Measurements from ENCODE around the gene CPXM1.
A peak's percentile ranks its signal among the peaks of the same experiment; 100 is the strongest.
"Not testable (repeated sequence)": the region's sequence is repeated elsewhere in the genome, so short reads cannot be mapped to it uniquely, and the experiment has no call there.

The CPXM1 gene

DNA sequence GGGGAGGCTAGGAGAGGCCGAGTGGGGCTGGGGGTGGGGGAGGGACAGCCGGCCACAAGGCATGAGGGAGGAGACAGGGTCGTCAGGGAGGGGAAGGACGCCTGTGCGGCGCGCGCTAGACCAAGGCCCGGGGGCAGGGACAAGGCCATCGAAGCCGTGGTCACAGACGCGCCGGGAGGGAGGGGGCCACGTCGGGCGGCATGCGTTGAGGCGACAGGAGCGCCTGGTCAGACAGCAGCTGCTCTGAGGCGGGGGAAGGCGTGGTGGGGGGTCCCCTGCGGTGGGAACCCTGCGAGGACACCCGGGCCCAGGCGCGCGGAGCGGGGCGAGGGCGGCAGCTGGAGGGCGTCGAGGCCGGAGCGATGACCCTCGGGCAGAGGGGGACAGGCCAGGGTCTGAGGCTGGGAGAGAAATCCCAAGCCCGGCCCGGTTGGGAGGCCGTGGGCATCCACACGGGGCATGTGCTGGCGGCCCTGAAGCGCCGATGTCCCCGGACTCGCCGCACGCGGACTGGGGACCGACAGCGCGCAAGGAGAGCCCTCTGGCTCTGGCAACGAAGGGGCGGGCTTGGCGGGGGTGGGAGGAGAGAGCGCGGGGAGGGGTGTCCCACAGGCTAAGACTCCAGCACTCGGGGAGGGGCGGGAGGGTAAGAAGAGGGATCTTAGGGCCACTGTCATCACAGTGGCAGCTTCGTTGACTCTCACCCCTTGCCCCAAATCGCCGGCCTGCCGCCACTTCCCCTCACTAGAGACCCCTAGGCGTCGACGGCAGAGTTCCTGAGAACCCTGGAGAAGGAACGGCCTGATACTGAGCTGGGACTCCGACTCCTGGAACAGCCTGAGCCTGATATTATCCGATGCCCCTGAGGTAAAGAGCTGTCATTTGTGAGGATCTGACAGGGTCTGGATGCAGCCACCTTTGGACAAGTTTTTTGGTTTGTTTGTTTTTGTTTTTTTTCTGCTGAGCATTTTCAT, 20.8 kb upstream of the CPXM1 start:
- DNase-seq = peak; percentile 35

DNA sequence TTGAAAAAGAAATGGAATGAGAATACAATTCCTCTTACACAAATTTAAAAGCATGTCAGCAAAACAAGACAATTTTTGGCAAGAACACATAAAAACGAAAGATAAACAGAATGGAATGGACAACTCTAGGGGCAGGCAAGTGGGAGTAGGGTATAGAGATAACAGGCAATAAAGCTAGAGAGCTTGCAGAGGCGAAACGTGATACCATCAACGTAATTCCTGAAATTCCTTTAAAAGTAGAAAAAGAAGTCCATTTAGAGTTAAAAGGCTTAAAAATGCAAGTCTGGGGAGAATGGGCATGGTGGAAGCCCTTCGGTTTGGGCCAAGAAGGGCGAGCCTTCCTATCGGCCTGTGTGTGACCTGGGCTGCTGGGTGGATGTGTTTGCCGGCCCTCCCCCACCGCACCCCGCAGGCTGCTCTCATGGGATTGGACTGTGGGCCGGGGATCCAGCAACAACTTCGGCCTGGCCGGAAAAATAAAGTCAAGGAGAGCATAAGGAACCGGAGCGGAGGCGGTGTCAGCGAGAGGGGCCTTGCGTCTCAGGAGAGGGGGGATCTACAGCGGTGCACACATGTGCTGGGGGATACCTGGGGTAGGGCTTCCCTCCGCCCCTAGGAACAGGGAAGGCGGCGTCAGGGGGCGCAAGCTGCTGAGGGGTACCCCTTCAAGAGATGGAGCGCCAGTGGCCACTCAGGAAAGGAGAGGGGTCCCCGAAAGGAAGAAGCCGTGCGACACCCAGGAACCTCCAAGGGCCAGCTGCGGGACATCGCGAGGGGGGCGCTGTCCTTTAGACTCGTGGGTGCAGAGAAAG, 19.9 kb upstream of the CPXM1 start:
- DNase-seq = peak; percentile 28

DNA sequence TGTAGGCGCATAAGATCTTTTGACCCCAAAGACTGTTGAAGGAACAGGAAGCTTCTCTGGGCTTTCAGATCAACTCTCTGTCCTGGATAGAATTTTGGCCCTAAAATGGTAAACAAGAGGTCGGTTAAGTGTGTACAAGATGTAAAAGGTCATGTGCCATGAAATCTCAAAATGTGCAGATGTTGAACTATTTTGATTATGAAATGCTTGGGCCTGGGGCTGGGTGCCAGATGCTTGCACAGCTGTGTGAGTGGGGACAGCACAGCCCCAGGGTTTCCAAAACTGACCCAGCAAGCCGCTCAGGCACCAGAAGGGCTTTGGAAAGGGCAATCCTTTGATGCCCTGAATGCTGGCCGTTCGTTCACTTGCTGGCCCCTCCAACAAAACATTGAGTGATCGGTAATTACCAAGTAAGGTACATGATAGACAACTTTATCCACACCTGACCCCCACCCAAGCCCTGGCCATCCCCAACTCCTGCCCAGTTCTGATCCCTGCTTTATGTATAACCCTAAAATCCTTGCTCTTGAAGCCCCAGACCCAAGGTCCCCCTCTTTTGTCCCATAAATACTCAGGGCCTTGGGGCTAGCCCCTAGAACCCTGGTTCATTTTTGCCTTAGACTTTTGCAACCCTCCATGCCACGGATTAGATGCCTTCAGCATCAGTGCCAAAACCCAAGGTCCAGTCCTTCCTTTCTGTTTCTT, 17.6 kb upstream of the CPXM1 start:
- DNase-seq = no peak

DNA sequence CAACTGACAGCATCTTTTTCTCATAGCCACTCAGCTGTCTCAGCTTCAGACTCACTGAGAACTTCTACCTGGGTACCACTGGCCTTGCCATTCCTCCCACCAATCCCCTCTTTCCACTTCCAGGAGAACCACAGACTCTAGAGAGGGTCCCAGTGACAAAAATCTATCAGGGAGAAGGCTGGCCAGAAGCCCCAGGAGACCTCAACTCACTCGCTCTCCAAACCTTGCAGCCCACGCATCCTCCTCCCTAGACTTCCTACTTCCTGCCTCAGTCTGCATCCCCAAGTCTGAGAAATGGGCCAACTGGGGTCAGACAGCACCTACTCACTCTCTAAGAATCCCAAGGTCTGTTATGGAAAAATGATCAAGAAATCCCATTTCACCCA, 16.9 kb upstream of the CPXM1 start:
- no peak for DNase-seq

DNA sequence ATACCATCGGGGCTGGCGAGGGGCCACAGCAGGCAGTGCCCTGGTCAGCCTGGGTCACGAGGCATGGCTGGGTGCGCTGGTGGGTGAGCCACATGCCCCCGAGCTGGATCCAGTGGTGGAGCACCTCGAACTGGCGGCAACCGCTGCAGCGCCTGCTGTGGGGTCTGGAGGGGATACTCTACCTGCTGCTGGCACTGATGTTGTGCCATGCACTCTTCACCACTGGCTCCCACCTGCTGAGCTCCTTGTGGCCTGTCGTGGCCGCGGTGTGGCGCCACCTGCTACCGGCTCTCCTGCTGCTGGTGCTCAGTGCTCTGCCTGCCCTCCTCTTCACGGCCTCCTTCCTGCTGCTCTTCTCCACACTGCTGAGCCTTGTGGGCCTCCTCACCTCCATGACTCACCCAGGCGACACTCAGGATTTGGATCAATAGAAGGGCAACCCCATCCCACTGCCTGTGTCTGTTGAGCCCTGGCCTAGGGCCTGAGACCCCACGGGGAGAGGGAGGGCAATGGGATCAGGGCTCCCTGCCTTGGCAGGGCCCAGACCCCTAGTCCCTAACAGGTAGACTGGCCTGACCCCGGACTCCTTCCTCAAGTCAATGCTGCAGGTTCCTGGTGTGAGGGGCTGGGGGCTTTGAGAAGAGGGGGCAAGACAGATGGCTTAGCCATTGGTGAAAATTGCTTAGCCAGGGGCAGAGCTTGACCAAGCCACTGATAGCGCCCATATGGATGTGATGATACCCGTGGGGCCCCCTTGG, 16.3 kb upstream of the CPXM1 start:
- no peak for DNase-seq

DNA sequence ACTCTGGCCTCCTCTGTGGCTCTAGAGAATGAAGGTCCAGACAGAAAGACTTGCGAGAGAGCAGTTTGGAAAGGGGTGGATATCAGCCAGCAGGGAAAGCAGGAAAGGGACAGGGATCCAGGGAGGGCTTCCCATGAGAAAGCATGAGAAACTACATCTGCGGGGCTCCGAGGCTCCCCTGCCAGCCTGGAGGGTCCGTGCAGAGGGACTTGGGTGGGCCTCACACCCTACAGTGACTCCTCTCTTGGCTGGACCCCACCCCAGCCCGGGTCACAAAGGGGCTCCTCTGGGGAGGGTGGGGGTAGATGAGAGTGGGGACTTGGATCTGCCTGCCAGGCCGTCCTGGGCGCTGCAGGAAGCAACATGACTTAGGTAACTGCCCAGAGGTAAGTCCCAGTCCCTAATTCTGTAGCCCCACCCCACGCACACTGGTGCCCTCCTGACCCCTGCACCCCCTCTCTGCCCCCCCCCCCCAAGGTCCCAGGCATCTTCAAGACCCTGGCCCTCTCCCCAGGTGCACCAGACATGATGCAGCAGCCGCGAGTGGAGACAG, 15.7 kb upstream of the CPXM1 start, which contains the start of gene TMEM239:
Gene TMEM239, plus strand, starts transcription at position 335 of the 553 bp plus-strand sequence. Its CDS starts 191 bp downstream, at position 526.
- DNase-seq = no peak

DNA sequence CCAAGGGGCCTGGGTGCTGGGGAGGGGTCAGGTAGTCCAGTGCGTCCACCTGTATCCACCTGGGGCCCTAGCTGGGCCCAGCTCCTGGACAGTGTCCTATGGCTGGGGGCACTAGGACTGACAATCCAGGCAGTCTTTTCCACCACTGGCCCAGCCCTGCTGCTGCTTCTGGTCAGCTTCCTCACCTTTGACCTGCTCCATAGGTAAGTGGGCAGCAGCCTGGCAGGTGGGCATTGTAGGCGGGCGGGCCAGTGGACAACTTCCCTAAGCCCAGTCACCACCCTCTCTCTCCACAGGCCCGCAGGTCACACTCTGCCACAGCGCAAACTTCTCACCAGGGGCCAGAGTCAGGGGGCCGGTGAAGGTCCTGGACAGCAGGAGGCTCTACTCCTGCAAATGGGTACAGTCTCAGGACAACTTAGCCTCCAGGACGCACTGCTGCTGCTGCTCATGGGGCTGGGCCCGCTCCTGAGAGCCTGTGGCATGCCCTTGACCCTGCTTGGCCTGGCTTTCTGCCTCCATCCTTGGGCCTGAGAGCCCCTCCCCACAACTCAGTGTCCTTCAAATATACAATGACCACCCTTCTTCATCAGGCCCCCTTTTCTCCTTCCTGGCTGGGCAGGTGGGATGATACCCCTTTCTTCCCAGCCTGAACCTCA, 14.9 kb upstream of the CPXM1 start:
- no peak for DNase-seq

DNA sequence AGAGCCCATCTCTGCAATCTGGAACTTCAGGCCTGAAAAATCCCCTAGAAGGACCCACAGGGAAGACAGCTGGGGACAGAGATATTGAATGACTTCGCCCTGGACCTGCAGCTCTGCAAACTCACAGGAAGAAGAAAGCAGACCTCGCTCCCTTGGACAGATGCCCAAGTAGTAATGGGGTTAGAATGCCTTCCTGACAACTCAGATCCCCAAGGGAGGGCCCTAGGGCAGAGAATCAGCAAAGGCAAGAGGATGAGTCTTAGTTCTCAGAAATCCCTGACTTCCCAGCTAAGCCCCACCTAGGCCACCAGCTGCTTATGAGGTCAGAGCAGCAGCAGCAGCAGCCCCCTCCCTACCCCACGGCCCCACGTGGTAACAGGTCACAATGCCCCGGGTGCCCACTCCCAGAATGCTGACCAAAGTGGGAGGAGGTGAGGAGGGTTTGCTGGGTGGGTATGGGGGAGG, 14.2 kb upstream of the CPXM1 start, which contains the start of gene C20orf141:
Gene C20orf141, plus strand, starts transcription at position 401 of the 465 bp plus-strand sequence. CDS start 198 bp downstream, outside the sequence.
- no peak for DNase-seq

DNA sequence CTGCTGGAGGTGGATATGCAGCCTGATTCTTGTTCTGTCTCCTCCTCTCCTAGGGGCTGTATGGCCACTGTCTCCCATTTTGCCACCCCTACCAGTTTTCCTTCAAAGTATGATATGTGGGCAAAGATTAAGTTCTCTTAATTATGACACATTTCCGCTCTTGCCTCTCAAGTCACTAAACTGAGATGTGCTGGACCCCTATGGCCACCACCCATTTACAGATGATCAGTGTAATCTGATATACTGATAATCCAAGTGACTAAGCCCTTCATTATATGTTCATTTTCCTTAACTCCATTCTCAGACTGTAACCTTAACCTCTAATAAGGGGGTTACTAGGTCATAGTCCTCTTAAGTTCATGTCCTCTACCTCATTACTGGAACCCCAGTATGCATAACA, 13.6 kb upstream of the CPXM1 start:
- no peak for DNase-seq

DNA sequence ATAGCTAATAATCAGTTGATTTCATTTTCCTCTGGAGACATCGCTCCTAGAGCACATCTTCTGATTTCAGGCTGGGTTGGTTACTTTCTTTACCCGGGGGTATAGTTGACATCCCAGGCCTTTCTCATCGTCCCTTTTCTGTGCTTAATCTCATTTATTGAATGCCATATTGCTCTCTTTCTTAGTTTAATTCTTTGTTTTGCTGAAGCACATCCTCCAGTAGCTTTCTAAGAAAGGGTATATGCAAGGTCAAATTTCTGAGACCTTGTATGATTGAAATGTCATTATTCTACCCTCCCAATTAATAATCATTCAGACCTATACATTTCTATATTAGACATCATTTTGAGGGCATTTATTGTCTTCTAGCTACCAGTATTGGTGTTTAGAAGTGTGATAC, 11.8 kb upstream of the CPXM1 start:
- DNase-seq = no peak

DNA sequence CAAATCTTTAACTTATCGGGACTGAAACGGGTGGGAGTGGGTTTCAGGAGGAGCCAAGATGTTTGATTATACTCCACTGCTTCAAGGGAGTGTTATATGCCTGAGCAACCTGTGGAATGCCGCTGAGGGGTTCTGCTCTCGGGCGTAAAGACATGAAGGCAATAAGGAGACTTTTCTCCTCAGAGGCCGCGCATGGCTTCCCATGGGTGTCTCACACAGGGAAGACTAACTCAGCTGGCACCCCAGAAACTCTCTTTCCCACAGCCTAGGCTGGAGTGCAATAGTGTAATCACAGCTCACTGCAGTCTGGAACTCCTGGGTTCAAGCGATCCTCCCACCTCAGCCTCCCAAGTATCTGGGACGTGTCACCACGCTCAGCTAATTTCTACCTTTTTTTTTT, 9.3 kb upstream of the CPXM1 start:
- DNase-seq = no peak

DNA sequence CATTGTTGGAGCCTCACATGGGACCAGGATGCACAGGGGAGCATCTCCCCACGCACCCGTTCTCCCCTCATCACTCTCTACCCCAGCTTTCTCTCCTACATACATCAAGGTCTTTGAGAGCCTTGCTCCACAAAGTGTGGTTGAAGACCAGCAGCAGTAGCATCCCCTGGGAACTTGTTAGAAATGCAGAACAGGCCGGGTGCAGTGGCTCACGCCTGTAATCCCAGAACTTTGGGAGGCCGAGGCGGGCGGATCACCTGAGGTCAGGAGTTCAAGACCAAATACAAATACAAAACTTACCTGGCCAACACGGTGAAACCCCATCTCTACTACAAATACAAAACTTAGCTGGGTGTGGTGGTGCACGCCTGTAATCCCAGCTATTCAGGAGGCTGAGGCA, 7.5 kb upstream of the CPXM1 start:
- not testable (repeated sequence) for DNase-seq

DNA sequence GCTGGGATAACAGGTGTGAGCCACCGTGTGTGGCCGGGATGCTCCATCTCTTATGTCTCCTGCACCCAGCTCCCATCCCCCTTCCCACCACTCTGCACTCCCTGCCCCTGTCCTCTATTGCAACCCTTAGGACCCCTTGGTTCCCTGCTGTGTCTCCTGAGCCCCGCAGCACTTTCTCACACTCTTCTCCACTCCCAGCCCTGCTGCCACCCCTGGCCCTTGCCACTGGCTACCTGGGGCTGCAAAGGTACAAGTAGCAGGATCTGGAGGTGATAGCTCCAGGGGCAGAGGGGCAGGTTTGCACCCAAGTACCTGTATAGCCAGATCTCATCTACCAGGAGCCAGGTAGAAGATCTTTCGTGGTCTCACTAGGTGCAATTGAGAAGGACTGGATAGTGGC, 6.6 kb upstream of the CPXM1 start:
- DNase-seq = no peak

DNA sequence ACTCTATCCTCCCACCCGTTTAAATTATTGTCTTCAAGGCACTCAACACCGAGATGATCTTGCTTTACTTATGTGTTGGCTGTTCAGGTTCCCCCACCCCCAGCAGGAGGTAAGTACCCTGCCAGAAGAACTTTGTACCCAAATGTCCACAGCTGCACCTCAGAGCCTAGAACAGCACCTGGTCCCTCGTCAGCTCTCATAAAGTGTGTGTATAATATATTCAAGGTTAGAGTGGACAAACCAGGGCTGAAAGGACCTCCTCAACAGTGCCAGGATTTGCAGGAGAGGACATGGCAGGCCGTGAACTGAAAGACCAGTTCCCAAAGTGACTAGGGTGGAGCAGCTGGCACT, 5.9 kb upstream of the CPXM1 start:
- DNase-seq = no peak

DNA sequence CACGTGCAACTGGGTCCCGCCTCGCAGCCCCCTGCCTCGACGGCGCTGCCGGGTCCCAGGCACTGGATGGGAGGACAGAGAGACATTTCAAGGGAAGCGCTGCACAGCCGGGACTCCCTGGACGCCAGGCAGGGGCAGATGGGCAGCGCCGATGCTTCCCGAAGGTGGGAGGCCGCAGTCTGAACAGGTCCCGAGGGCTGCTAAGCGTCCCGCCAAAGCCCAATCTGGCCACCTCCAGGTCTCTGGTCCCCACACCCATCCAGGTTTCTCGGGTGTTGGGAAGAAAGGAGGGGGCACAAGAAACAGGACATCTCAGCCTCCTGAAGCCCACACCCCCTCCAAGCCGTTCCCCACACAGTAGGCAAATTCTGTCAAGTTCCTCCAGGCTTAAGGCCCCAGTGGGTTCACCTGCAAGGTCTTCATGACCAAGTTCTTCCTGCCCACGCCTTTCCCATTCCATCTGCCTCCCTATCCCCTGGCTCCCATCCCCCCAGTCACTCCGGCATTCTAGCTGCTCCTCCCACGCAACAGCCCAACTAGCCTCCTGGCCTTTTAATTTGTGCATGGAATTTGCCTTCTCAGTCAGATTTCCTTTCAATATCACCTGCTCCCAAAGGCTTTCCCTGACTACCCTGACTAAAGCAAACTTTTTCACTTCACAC, 5.4 kb upstream of the CPXM1 start:
- peak; percentile 18 for DNase-seq

DNA sequence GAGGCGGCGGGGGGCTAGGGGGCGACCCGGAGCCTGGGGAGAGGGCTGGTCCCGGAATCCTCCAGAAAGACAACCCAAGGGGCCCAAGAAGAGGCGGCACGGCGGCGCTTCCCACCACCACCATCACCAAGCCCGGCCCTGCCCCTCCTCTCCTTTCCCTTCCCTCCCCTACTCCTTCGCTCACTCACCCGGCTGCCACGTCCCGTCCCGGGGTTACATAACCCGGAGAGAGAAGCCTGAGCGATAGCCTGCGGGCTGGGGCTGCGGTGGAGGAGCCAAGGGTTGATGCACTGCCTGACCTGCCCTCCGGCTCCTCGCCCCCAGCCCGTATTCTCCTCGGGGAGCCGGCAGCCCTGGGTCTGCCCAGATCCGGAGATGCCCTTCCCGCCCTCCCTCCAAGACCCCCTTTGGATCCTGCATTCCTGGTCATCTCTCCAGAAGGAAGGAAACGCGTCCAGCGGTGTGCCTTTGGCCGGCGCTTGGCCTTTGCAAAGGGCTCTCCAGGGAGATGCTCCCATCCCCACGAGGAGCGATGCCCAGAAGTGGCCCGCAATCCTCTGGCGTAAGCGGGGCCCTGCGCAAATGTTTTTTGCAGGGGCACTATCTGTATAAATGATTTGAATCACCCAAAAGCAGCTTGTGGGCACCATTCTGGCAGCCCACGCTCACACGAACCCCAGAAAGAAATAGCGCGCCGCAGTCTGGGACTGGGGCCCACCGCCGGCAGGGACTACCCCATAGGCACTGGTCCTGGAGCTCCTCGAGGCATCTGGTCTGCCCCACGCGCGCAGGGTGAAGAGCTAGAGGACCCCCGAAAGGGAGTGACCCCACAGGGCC, 4.6 kb upstream of the CPXM1 start:
- DNase-seq = peak; percentile 35

DNA sequence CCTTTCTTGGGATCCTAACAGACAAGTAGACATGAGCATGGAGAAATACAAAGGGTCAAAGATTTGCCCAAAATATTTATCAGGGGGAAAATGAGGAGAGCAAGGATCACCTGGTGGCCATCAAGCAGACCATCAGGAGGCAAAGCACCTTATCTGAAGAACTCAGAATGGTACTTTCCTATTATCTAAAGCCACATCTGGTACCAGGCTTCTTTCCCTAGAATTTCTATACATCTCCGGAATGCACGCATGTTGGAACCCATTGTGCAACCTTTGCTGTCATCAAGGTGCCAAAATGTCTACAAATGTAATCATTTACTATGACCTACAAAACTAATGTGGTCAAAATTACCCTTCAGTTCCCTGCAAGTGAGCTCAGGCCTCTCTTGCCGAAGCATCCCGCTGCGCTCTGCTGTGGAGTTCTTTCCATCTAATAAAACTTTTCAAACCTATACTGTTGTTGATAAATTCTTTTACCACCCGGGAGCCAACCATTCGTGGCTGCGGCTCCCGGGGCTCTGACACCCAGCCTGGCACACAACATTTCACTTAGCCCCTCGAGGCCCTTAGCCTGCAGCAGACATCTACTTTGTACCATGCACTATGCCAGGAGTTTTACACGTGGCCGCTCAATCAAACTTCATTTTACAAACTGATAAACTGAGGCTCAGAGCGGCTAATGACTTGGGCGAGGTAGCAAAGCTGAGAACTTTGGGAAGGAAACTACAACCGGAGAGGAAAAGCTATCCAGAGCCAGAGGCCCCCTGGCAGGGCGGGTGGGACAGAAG, 3.8 kb upstream of the CPXM1 start:
- no peak for DNase-seq

DNA sequence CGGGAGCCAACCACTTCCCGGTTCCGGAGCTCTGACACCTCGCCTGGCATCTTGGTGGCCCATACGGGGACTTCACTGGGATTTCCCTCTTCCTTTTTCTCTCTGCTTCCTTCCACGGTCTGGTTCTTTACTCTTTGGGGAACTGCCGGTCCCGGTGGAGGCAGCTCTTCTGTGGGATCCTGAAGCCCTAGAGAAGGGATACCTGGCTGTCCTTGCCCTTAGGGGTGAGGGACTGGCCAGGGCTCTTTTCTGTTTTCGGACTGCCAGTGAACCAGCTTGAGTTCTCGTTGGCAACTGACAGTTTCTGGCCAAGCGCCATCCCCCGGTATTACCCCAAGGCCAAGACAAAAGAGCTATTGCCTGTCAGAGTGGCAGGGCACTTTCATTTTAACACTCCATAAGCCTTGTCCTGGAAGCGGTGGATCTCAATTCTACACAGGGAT, 880 bp upstream of the CPXM1 start:
- DNase-seq = peak; percentile 20
